GM19438 (cell line): Measurements from ENCODE around the gene DUSP28.

ENCODE experiments used
- ATAC-seq: cut with Tn5 transposase; IDR thresholded peaks from one replicate; pipeline ENCODE4 v1.9.1; 2021; ENCODE audit warnings: low read depth; ENCODE audit not compliant: unreplicated experiment

Gene DUSP28

GRCh38 chr2:240596491-240596931, 36.4 kb downstream of the DUSP28 start:
- no peak for ATAC-seq

- ATAC-seq: no peak
Measured at GRCh38 chr2:240597054-240597418, 36.9 kb downstream of the DUSP28 start.

GRCh38 chr2:240597419-240598181, 37.4 kb downstream of the DUSP28 start:
- ATAC-seq: no peak

- no peak for ATAC-seq
Measured at GRCh38 chr2:240598311-240598911, 38.3 kb downstream of the DUSP28 start.

- ATAC-seq: no peak
Measured at GRCh38 chr2:240599141-240599583, 39.0 kb downstream of the DUSP28 start.

- no peak for ATAC-seq
Measured at GRCh38 chr2:240600451-240600961, 40.3 kb downstream of the DUSP28 start.

GRCh38 chr2:240601061-240601830, 41.1 kb downstream of the DUSP28 start:
- no peak for ATAC-seq

- no peak for ATAC-seq
Measured at GRCh38 chr2:240601831-240602160, 41.6 kb downstream of the DUSP28 start.

- ATAC-seq: no peak
Measured at GRCh38 chr2:240602266-240603050, 42.3 kb downstream of the DUSP28 start.

GRCh38 chr2:240603081-240603835, 43.1 kb downstream of the DUSP28 start:
- no peak for ATAC-seq

GRCh38 chr2:240603846-240604245, 43.7 kb downstream of the DUSP28 start:
- ATAC-seq: no peak

GRCh38 chr2:240604291-240604938, 44.3 kb downstream of the DUSP28 start:
- no peak for ATAC-seq

- no peak for ATAC-seq
Measured at GRCh38 chr2:240604939-240605716, 45.0 kb downstream of the DUSP28 start.

- ATAC-seq: no peak
Measured at GRCh38 chr2:240605867-240606743, 45.9 kb downstream of the DUSP28 start.

GRCh38 chr2:240611601-240612210, 51.5 kb downstream of the DUSP28 start:
- ATAC-seq: no peak
